Activated T-helper 1 cell treated with anti-CD3 and anti-CD28 coated beads, Interleukin-12 subunit alpha, Interleukin-12 subunit beta, Interleukin-2, Interleukin-4 antibody, amounts not matched to agents 30 ng/mL and 10 ng/mL and 1 ng/mL, durations not matched to agents 14 hours and 24 hours and 36 hours (primary cell): Measurements from ENCODE around the gene FIG4. TPM values are rescaled to one million over a fixed set of nuclear protein-coding genes. Genes with fewer than 3 reads are reported as not detected.
"Not testable (repeated sequence)": the region's sequence is repeated elsewhere in the genome, so short reads cannot be mapped to it uniquely, and the experiment has no call there.

Experiments
- DNase-seq: peaks from one replicate; pipeline ENCODE4 v3.0.0; 2021; ENCODE audit warnings: low spot score
- H3K27ac Mint-ChIP-seq: one replicate; pipeline ENCODE4 v1.8.0; 2021; ENCODE audit warnings: mild to moderate bottlenecking, mixed read lengths
- H3K27me3 Mint-ChIP-seq: one replicate; pipeline ENCODE4 v1.8.0; 2022; ENCODE audit warnings: mild to moderate bottlenecking, moderate library complexity, mixed read lengths; ENCODE audit not compliant: insufficient read depth
- H3K36me3 Mint-ChIP-seq: one replicate; pipeline ENCODE4 v1.8.0; 2021; ENCODE audit warnings: low read depth, mixed read lengths
- H3K4me1 Mint-ChIP-seq: one replicate; pipeline ENCODE4 v1.8.0; 2021; ENCODE audit warnings: low read depth, mixed read lengths
- H3K4me3 Mint-ChIP-seq: one replicate; pipeline ENCODE4 v1.8.0; 2021; ENCODE audit warnings: mild to moderate bottlenecking, moderate library complexity, mixed read lengths
- H3K9me3 Mint-ChIP-seq: one replicate; pipeline ENCODE4 v1.8.0; 2021; ENCODE audit warnings: mixed read lengths
- intact Hi-C: fragments of 100-400 bp; cut with micrococcal nuclease; formaldehyde crosslinking; loops from one replicate; pipeline ENCODE4 v1.15.1; 2024
- total RNA-seq: library from RNA; stranded (reverse); gene quantifications from 2 replicates; pipeline ENCODE4 v1.2.3, GENCODE V29; 2022

Gene FIG4
- total RNA-seq, 1 donor from 2014 or later: 7.5 TPM

GRCh38 chr6:109855476-109856040 lies 164.5 kb downstream of the FIG4 start:
- DNase-seq, H3K36me3 Mint-ChIP-seq, H3K9me3 Mint-ChIP-seq, H3K4me1 Mint-ChIP-seq, H3K4me3 Mint-ChIP-seq, H3K27me3 Mint-ChIP-seq, intact Hi-C loops, H3K27ac Mint-ChIP-seq: not testable (repeated sequence)

DNA sequence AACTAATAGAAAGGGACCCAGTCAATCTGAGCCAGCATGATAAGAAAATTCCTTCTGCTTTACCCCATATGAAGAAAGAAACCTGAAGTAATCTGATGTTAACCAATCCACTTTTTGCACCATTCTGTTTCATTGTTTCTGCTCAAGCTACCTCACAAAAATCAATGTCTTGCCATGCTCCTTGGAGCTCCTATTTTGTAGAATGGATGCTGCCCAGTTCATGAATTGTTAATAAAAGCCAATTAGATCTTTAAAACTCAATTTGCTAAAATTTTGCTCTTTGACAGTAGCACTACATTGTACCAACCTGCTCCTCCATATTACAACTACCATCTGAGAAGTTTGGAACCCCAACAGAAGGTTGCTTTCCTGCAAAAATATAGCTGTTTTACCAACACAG lies 170.8 kb downstream of the FIG4 start:
- H3K27me3 Mint-ChIP-seq: no peaks in the 10 kb centered on the region
- no peak for DNase-seq
- H3K27ac Mint-ChIP-seq: no peak overlapping the region
- H3K9me3 Mint-ChIP-seq: no peaks in the 10 kb centered on the region
- H3K4me1 Mint-ChIP-seq: no peaks in the 10 kb centered on the region
- no peaks in the 10 kb centered on the region for H3K36me3 Mint-ChIP-seq
- intact Hi-C loops: no loop called here
- H3K4me3 Mint-ChIP-seq: no peak overlapping the region

GRCh38 chr6:109864050-109864449 lies 173.0 kb downstream of the FIG4 start:
- H3K36me3 Mint-ChIP-seq: no peaks in the 10 kb centered on the region
- H3K27ac Mint-ChIP-seq: no peak overlapping the region
- no peaks in the 10 kb centered on the region for H3K9me3 Mint-ChIP-seq
- intact Hi-C loops: no loop called here
- no peaks in the 10 kb centered on the region for H3K27me3 Mint-ChIP-seq
- no peak for DNase-seq
- H3K4me3 Mint-ChIP-seq: no peak overlapping the region
- no peaks in the 10 kb centered on the region for H3K4me1 Mint-ChIP-seq

- Mint-ChIP-seq H3K27me3 (no peaks in the 10 kb centered on the region), H3K36me3 (no peaks in the 10 kb centered on the region), H3K9me3 (no peaks in the 10 kb centered on the region), H3K4me1 (no peaks in the 10 kb centered on the region), H3K4me3 (no peak overlapping the region), H3K27ac (no peak overlapping the region)
- intact Hi-C loops: no loop called here
- DNase-seq: no peak
Observed at GRCh38 chr6:109865968-109866367, 174.9 kb downstream of the FIG4 start.

- intact Hi-C loops: no loop called here
- no peaks in the 10 kb centered on the region for H3K27me3 Mint-ChIP-seq
- no peak overlapping the region for H3K4me3 Mint-ChIP-seq
- no peaks in the 10 kb centered on the region for H3K36me3 Mint-ChIP-seq
- H3K9me3 Mint-ChIP-seq: no peaks in the 10 kb centered on the region
- H3K4me1 Mint-ChIP-seq: no peaks in the 10 kb centered on the region
- DNase-seq: no peak
- no peak overlapping the region for H3K27ac Mint-ChIP-seq
Observed at GRCh38 chr6:109867009-109867969, 176.2 kb downstream of the FIG4 start.

GRCh38 chr6:109867970-109868358 lies 176.9 kb downstream of the FIG4 start:
- Mint-ChIP-seq H3K4me3 (no peak overlapping the region), H3K27me3 (no peaks in the 10 kb centered on the region), H3K9me3 (no peaks in the 10 kb centered on the region), H3K27ac (no peak overlapping the region), H3K4me1 (no peaks in the 10 kb centered on the region), H3K36me3 (no peaks in the 10 kb centered on the region)
- DNase-seq: no peak
- intact Hi-C loops: no loop called here

DNA sequence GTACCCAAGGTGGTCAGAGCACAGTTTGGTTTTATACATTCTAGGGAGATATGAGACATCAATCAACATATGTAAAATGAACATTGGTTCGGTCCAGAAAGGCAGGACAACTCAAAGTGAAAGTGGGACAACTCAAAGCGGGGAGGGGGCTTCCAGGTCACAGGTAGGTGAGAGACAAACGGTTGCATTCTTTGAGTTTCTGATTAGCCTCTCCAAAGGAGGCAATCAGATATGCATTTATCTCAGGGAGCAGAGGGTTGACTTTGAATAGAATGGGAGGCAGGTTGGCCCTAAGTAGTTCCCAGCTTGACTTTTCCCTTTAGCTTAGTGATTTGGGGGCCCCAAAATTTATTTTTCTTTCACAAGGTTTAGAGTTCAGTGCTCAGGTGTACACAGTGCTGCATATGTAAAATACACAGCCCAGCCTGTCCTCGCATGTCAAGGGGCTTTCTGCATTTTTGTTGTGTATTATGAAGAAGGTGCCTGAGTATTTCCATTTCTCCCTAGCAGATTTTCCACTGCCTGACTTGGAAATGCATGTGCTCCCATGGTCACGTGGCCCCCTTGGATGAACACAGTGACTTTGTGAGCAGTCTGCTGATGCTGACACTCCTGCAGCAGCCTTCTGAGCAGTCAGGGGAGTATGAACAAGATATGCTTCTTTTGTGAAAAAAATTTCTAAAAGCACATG lies 178.4 kb downstream of the FIG4 start:
- H3K4me3 Mint-ChIP-seq, H3K27me3 Mint-ChIP-seq, H3K36me3 Mint-ChIP-seq, H3K27ac Mint-ChIP-seq, DNase-seq, H3K9me3 Mint-ChIP-seq, H3K4me1 Mint-ChIP-seq, intact Hi-C loops: not testable (repeated sequence)

DNA sequence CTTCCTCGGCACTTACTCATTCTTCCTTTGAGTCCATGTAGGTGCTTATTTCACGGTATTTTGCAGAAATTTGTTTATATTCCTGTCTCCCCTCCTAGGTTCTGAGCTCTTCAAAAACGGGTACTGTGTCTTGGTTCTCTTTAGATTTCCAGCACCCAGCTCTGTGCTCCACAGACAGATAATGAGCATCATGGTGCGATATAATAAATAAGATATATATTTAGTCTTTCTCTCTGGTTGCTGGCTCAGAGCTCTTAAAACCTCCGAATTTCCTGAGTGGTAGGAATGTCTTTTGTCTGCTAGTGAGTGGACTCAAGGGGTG lies 179.0 kb downstream of the FIG4 start:
- intact Hi-C loops: no loop called here
- Mint-ChIP-seq H3K4me3 (no peak overlapping the region), H3K27ac (no peak overlapping the region), H3K9me3 (no peaks in the 10 kb centered on the region), H3K4me1 (no peaks in the 10 kb centered on the region), H3K27me3 (no peaks in the 10 kb centered on the region), H3K36me3 (no peaks in the 10 kb centered on the region)
- no peak for DNase-seq

DNA sequence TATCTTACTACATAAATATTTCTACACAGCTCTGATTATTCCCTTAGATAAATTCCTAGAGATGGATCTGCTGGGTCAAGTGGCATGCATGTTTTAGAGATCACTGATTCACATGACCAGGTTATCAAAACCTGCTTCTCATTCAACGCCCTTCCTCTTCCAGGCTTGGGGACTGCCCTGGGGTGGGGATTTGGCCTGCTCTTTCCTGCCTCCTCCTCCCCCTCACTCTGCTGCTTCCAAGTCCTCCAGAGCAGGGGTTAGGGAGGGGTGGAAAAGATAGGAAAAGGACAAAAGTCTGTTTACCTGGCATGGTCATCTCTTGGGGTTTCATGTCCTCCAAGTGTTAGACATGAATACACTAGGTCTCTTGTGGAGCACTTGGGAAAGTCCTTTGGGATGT lies 181.5 kb downstream of the FIG4 start:
- intact Hi-C loops: no loop called here
- Mint-ChIP-seq H3K27ac (no peak overlapping the region), H3K4me1 (no peaks in the 10 kb centered on the region), H3K36me3 (no peaks in the 10 kb centered on the region), H3K4me3 (no peak overlapping the region), H3K27me3 (peaks cover 2% of the 10 kb centered on the region), H3K9me3 (no peaks in the 10 kb centered on the region)
- DNase-seq: no peak

GRCh38 chr6:109872968-109873545 lies 182.0 kb downstream of the FIG4 start:
- intact Hi-C loops: no loop called here
- H3K27ac Mint-ChIP-seq: no peak overlapping the region
- H3K36me3 Mint-ChIP-seq: no peaks in the 10 kb centered on the region
- peaks cover 2% of the 10 kb centered on the region for H3K27me3 Mint-ChIP-seq
- H3K9me3 Mint-ChIP-seq: no peaks in the 10 kb centered on the region
- no peak overlapping the region for H3K4me3 Mint-ChIP-seq
- H3K4me1 Mint-ChIP-seq: no peaks in the 10 kb centered on the region
- no peak for DNase-seq

DNA sequence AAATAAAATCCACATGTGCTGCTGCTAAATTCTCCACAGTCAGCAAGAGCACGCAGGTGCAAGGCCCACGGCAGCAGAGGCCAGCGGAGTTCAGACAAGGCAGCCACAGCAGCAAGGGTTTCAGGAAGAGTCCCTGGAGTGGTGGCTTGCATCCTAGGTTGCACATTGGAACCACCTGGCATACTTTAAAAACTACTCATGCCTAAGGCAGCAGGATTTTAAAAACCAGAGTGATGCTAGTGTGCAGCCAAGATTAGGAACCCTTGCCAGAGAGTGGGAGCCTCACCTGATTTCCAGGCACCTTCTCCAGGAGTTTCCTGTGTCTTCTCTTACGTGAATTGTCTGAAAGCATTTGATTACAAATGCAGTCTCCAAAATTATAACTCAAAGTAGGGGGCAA lies 183.0 kb downstream of the FIG4 start:
- no peak for DNase-seq
- no peaks in the 10 kb centered on the region for H3K4me1 Mint-ChIP-seq
- no peaks in the 10 kb centered on the region for H3K36me3 Mint-ChIP-seq
- H3K9me3 Mint-ChIP-seq: no peaks in the 10 kb centered on the region
- no peak overlapping the region for H3K27ac Mint-ChIP-seq
- intact Hi-C loops: no loop called here
- peaks cover 2% of the 10 kb centered on the region for H3K27me3 Mint-ChIP-seq
- H3K4me3 Mint-ChIP-seq: no peak overlapping the region

- no peaks in the 10 kb centered on the region for H3K4me1 Mint-ChIP-seq
- no peak overlapping the region for H3K27ac Mint-ChIP-seq
- no peaks in the 10 kb centered on the region for H3K9me3 Mint-ChIP-seq
- no peaks in the 10 kb centered on the region for H3K36me3 Mint-ChIP-seq
- intact Hi-C loops: no loop called here
- DNase-seq: no peak
- peaks cover 2% of the 10 kb centered on the region for H3K27me3 Mint-ChIP-seq
- no peak overlapping the region for H3K4me3 Mint-ChIP-seq
Observed at GRCh38 chr6:109874621-109875020, 183.5 kb downstream of the FIG4 start.
